Measurements from ENCODE around the gene SMTNL2. TPM values are rescaled to one million over a fixed set of nuclear protein-coding genes. Genes with fewer than 3 reads are reported as not detected.

Gene SMTNL2
- total RNA-seq, 2 experiments from 2014 or later, result not detected

DNA sequence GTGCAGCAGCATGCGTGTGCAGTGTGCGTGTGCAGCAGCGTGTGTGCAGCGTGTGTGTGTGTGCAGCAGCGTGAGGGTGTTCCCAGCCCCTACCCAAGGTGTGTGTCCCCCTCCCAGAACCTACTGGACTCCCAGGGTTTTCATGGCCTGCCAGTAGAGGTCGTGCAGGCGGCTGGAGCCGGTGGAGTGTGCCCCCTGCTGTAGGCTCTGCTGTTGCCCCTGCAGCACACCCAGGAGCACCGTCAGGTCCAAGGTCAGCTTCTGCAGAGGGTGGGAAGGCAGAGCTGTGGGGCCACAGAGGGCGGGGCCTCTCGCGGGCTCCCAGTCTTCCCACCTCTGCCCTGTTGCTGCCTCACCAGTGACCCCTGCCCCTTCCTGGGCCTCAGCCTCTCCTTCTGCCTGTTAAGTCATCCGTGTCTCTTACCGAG is 44.1 kb upstream of the SMTNL2 start:
- no peak for ATAC-seq (ENCODE audit: poor library complexity)
- H3K27ac Mint-ChIP-seq, result no peak overlapping the region
- Histone ChIP-seq H3K27ac (ENCODE audit: low read depth in 1 of 2, low read length in 2 of 2) (no peak overlapping the region), H3K36me3 (ENCODE audit: insufficient read depth, low read length) (peaks cover 60% of the 10 kb centered on the region), H3K4me1 (ENCODE audit: insufficient read depth, low read length) (no peaks in the 10 kb centered on the region), H3K4me3 (ENCODE audit: low read length) (no peak overlapping the region), H3K27me3 (ENCODE audit: control insufficient read depth in 1 of 2, insufficient read depth in 2 of 2, low read length in 2 of 2) (no peaks in the 10 kb centered on the region), H3K9me3 (ENCODE audit: control insufficient read depth in 1 of 2, insufficient read depth in 1 of 2, low read length in 2 of 2) (peaks cover 0 to 4% of the 10 kb centered on the region in 2 experiments)
- ChIA-PET POLR2A (no interaction called here), CTCF (no interaction called here)
- intact Hi-C loops (cut with DNase I, micrococcal nuclease), result loop anchor here in 1 of 2 experiments (2.0 kb wide), 1 partner anchor 119 kb away; no protein-coding TSS in a partner anchor
- no peak overlapping the region for H3K4me3 Mint-ChIP-seq
- TF ChIP-seq, protein P1, sequence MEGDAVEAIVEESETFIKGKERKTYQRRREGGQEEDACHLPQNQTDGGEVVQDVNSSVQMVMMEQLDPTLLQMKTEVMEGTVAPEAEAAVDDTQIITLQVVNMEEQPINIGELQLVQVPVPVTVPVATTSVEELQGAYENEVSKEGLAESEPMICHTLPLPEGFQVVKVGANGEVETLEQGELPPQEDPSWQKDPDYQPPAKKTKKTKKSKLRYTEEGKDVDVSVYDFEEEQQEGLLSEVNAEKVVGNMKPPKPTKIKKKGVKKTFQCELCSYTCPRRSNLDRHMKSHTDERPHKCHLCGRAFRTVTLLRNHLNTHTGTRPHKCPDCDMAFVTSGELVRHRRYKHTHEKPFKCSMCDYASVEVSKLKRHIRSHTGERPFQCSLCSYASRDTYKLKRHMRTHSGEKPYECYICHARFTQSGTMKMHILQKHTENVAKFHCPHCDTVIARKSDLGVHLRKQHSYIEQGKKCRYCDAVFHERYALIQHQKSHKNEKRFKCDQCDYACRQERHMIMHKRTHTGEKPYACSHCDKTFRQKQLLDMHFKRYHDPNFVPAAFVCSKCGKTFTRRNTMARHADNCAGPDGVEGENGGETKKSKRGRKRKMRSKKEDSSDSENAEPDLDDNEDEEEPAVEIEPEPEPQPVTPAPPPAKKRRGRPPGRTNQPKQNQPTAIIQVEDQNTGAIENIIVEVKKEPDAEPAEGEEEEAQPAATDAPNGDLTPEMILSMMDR (IDR thresholded peaks at IDR 0.05), result no peak
- H3K4me1 Mint-ChIP-seq (ENCODE audit: low read depth), result no peaks in the 10 kb centered on the region
- no peaks in the 10 kb centered on the region for H3K27me3 Mint-ChIP-seq
- no peak for DNase-seq
- no peaks in the 10 kb centered on the region for H3K9me3 Mint-ChIP-seq
- peaks cover 49% of the 10 kb centered on the region for H3K36me3 Mint-ChIP-seq (ENCODE audit: low read depth)

DNA sequence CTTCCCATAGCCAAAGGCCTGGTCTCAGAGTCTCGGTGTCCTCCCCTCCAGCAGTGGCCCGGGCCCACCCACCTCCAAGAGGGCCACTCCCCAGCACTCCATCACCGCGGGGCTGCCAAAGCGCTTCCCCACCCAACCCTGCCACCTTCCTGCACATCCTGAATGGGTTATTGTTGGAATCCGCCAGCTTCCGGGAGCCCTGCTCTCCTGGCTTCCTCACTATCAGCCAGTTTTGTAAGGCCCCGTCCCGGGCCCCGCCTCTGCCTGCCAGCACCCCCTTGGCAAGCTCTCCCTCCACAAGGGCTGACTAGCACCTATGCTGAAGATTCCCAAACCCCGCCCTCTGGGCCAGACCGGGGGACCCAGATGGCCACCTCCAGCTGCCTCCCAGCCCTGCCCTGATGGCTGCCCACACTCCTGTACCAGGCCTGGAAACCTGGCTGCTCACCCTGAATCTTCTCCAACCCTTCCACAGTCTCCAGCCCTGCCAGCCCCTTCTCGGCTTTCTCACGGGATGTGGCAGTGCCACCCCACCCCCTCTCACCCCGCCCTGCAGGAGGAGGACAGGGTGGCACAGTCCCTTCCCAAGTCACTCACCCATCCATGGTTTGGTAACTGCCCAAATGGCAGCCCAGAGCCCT is 43.5 kb upstream of the SMTNL2 start:
- H3K27me3 ChIP-seq (ENCODE audit: control insufficient read depth in 1 of 2, insufficient read depth in 2 of 2, low read length in 2 of 2), result no peaks in the 10 kb centered on the region
- ATAC-seq (ENCODE audit: poor library complexity), result no peak
- TF ChIP-seq, protein P1 (IDR thresholded peaks at IDR 0.05), result no peak
- peaks cover 65% of the 10 kb centered on the region for H3K36me3 ChIP-seq (ENCODE audit: insufficient read depth, low read length)
- H3K9me3 ChIP-seq (ENCODE audit: control insufficient read depth in 1 of 2, insufficient read depth in 1 of 2, low read length in 2 of 2), result peaks cover 0 to 4% of the 10 kb centered on the region in 2 experiments
- no peaks in the 10 kb centered on the region for H3K4me1 ChIP-seq (ENCODE audit: insufficient read depth, low read length)
- Mint-ChIP-seq H3K4me3 (no peak overlapping the region), H3K9me3 (no peaks in the 10 kb centered on the region), H3K27ac (no peak overlapping the region), H3K36me3 (ENCODE audit: low read depth) (peaks cover 52% of the 10 kb centered on the region), H3K27me3 (no peaks in the 10 kb centered on the region), H3K4me1 (ENCODE audit: low read depth) (no peaks in the 10 kb centered on the region)
- CTCF ChIA-PET, result no interaction called here
- intact Hi-C loops (cut with DNase I, micrococcal nuclease), result loop anchor here in 1 of 2 experiments (2.0 kb wide), 1 partner anchor 120 kb away; no protein-coding TSS in a partner anchor
- no peak overlapping the region for H3K27ac ChIP-seq (ENCODE audit: low read depth in 1 of 2, low read length in 2 of 2)
- POLR2A ChIA-PET, result no interaction called here
- no peak overlapping the region for H3K4me3 ChIP-seq (ENCODE audit: low read length)
- DNase-seq, result no peak

DNA sequence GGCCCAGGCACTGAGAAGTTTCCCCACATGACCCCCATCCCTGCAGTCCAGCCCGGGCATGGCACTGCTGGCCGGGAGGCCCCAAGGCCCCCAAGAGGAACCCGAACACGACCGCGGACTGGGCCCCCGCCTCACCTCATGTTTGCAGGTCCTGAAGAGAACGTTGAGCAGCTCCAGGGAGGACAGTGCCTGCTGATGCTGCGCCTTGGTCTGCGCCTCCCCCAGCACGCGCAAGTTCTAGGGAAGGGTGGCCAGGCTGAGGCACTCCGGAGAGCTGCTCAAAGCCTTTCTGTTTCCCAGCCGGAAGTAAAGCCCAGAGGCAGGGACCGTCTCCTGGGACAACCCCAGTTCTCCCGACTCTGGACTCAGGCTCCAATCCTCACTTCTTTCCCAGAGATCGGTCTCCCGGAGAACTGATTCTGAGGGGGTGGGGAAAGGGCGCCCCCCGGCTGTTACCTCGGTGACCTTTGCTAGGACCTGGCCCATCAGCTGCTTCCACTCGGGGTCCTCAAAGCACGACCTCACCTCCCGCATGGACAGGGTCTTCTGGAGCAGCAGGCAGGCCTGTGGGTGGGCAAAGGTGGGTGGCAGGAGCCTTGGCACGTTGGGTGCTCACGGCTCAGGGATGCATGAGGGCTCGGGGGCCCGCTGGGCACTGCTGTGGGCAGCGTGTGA is 42.9 kb upstream of the SMTNL2 start:
- Histone ChIP-seq H3K9me3 (ENCODE audit: control insufficient read depth in 1 of 2, insufficient read depth in 1 of 2, low read length in 2 of 2) (peaks cover 0 to 4% of the 10 kb centered on the region in 2 experiments), H3K4me3 (ENCODE audit: low read length) (no peak overlapping the region), H3K27ac (ENCODE audit: low read depth in 1 of 2, low read length in 2 of 2) (no peak overlapping the region), H3K4me1 (ENCODE audit: insufficient read depth, low read length) (no peaks in the 10 kb centered on the region), H3K27me3 (ENCODE audit: control insufficient read depth in 1 of 2, insufficient read depth in 2 of 2, low read length in 2 of 2) (no peaks in the 10 kb centered on the region), H3K36me3 (ENCODE audit: insufficient read depth, low read length) (peaks cover 70% of the 10 kb centered on the region)
- Mint-ChIP-seq H3K36me3 (ENCODE audit: low read depth) (peaks cover 58% of the 10 kb centered on the region), H3K9me3 (no peaks in the 10 kb centered on the region), H3K27ac (no peak overlapping the region), H3K4me1 (ENCODE audit: low read depth) (no peaks in the 10 kb centered on the region), H3K4me3 (no peak overlapping the region), H3K27me3 (no peaks in the 10 kb centered on the region)
- ChIA-PET CTCF (no interaction called here), POLR2A (no interaction called here)
- TF ChIP-seq, protein P1 (IDR thresholded peaks at IDR 0.05), result no peak
- ATAC-seq (ENCODE audit: poor library complexity), result no peak
- intact Hi-C loops (cut with DNase I, micrococcal nuclease), result loop anchor here in 1 of 2 experiments (2.0 kb wide), 1 partner anchor 121 kb away; no protein-coding TSS in a partner anchor
- DNase-seq, result no peak
